ENCODE data around the gene C1orf198.

GRCh38 chr1:230823426-230823825 lies 44.9 kb downstream of the C1orf198 start:
- TF ChIP-seq, protein P1, sequence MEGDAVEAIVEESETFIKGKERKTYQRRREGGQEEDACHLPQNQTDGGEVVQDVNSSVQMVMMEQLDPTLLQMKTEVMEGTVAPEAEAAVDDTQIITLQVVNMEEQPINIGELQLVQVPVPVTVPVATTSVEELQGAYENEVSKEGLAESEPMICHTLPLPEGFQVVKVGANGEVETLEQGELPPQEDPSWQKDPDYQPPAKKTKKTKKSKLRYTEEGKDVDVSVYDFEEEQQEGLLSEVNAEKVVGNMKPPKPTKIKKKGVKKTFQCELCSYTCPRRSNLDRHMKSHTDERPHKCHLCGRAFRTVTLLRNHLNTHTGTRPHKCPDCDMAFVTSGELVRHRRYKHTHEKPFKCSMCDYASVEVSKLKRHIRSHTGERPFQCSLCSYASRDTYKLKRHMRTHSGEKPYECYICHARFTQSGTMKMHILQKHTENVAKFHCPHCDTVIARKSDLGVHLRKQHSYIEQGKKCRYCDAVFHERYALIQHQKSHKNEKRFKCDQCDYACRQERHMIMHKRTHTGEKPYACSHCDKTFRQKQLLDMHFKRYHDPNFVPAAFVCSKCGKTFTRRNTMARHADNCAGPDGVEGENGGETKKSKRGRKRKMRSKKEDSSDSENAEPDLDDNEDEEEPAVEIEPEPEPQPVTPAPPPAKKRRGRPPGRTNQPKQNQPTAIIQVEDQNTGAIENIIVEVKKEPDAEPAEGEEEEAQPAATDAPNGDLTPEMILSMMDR (IDR thresholded peaks at IDR 0.05; ENCODE audit: low read depth, low read length), result no peak
- no peak for TF ChIP-seq EZH2phosphoT487 (IDR thresholded peaks at IDR 0.05; ENCODE audit: low read depth)
